ENCODE measurements around the gene TPD52L1.

The TPD52L1 gene

DNA sequence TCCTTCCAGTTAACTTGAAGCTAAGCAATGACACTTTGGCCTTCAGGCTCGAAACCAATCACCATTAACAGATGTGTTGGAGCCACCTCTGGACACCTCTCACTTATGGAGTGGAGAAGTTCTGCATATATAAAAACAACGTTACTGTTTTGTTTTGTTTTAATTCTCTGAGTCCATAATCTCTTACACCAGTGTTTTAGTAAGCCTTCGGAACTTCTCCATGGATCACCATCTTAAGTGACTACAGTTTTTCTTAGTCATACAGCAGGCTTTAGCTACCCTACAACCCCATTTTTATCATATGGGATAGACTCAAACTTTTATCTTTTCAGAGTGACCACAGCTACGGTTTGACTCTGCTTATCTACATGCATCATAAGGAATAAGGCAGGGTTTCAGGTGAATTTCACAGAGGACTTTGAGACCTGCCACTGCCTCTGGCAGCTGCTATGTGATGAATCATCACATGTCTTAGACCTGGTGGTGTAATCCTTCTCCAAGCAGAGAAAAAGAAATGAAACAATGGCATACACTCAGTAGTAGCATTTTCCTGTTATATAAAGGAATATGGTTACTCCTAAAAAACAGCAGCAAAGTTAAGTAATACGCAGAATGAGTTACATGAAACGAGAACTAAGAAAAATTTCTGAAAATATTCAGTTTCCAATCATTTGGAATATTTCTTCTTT is 153.7 kb downstream of the TPD52L1 start:
- H3K27ac ChIP-seq: no peak overlapping the region
- no peak for TF ChIP-seq CTCF (conservative IDR thresholded peaks at IDR 0.05)

DNA sequence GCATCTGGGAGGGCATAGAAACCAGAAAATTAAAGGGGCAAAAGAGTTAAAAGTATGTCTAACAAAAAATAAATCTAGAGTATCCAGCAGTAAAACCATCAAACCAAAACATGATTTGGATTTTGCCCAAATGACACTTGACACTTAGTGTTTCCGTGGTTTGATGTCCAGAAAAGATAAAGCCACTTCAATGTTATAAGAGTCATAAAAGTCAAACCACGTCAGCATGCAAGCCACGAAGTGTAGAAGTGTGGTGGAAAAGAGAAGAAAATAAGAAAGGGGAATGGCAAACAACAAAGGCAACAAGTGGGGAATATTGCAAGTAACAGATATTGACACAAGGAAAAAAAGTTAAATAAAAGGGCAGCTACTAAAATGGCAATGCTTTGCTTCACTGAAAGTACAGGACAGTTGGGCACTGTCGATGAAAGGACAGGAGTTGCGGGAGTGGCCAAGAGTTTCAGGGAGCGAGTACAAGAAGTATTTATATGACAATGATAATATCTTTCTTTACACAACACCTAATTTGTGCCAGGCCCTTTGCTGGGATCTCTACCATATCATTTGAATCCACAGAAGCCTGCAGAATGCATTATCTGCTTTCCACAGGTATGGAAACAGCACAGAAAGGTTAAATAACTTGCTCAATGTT is 154.5 kb downstream of the TPD52L1 start:
- no peak for TF ChIP-seq CTCF (conservative IDR thresholded peaks at IDR 0.05)
- H3K27ac ChIP-seq: no peak overlapping the region

DNA sequence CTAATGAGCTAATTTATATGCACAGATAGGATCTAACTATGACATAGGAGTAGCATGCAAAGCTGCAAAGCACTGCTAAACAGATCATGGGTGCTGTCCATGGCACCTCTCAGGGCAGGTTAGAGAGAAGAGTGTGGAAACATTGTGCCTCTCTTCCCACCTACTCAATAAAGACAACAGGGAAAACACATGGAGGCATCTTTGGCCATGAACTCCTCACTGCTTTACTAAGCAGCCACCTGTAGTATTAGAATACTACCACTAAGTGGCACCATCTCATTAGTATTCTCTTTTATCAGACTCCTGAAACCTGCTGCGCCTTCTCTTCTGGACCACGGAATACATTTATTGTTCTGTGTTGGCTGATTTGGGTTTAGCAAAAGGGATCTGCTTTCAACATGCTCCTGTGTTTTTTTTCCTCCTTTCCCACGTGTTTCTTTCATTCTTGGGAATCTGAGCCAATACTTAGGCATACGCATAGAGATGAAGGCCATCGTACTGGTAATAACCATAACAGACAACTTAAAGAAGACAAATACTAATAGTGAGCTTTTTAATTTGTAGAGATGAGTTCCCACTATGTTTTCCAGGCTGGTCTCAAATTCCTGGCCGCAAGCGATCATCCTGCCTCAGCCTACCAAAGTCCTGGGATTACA is 157.5 kb downstream of the TPD52L1 start:
- no peak overlapping the region for H3K27ac ChIP-seq
- TF ChIP-seq CTCF (conservative IDR thresholded peaks at IDR 0.05): peak; percentile 81

DNA sequence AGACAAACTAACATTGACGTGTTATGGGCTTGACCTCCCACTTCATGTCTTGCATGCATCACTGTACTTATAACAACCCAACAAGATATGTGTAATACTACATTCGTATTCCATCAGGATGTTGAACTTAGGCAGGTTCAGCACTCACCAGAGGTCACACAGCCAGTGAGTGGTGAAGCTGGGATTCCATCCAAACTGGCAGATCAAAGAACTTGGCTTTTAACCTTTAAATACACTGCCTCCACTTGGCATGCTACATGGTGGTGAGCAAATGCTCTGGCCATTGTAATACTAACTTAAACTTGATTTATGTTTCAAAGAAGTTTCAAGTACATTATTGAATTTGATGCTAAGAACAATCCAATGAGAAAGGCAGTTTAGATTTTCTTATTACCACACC is 158.9 kb downstream of the TPD52L1 start:
- TF ChIP-seq CTCF (conservative IDR thresholded peaks at IDR 0.05): no peak
- H3K27ac ChIP-seq: no peak overlapping the region

DNA sequence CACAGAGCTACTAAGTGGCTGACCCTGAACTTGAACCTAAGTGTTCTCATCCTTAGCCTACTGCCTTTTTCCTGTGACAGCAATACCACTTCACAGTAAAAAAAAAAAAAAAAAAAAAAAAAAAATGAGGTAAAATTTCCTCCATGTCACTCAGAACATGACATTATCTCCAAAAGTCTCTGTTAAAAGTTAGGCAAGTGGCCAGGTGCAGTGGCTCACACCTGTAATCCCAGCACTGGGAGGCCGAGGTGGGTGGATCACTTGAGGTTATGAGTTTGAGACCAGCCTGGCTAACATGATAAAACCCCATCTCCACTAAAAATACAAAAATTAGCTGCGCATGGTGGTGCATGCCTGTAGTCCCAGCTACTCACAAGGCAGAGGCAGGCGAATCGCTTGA is 159.4 kb downstream of the TPD52L1 start:
- TF ChIP-seq CTCF (conservative IDR thresholded peaks at IDR 0.05): no peak
- no peak overlapping the region for H3K27ac ChIP-seq
